Neural cell (in vitro differentiated cells): ENCODE results near the gene FAM171A2. TPM values are rescaled to one million over a fixed set of nuclear protein-coding genes. Genes with fewer than 3 reads are reported as not detected.

ENCODE experiments used
- H2AFZ ChIP-seq: fragments of 200-600, 300-800 bp; sonication (generic), shearing (Covaris generic); 2 replicates; pipeline ENCODE4 v1.6.0; 2014; ENCODE audit warnings: low read depth, mild to moderate bottlenecking, antibody characterized with exemption, low read length, moderate library complexity
- H3F3A ChIP-seq: fragments of 200-600 bp; shearing (Covaris generic); 2 replicates; pipeline ENCODE4 v1.6.1; 2016; ENCODE audit warnings: mild to moderate bottlenecking, moderate library complexity, mixed read lengths, antibody characterized with exemption, low read length; ENCODE audit not compliant: insufficient read depth, poor library complexity, severe bottlenecking
- H3K27ac ChIP-seq: fragments of 200-600, 300-800 bp; sonication (generic), shearing (Covaris generic); 2 replicates; pipeline ENCODE4 v1.5.1; 2014; ENCODE audit warnings: mild to moderate bottlenecking, low read length, moderate library complexity
- H3K27me3 ChIP-seq: fragments of 300-800, 200-600 bp; sonication (generic), shearing (Covaris generic); 2 replicates; pipeline ENCODE4 v1.6.0; 2014; ENCODE audit warnings: mild to moderate bottlenecking, low read depth, low read length, moderate library complexity; ENCODE audit not compliant: insufficient read depth
- H3K36me3 ChIP-seq: fragments of 300-800, 200-600 bp; sonication (generic), shearing (Covaris generic); 2 replicates; pipeline ENCODE4 v1.5.1; 2014; ENCODE audit warnings: mild to moderate bottlenecking, antibody characterized with exemption, low read length, moderate library complexity; ENCODE audit not compliant: insufficient read depth
- H3K4me2 ChIP-seq: fragments of 300-800, 200-600 bp; sonication (generic), shearing (Covaris generic); 2 replicates; pipeline ENCODE4 v1.6.0; 2014; ENCODE audit warnings: mild to moderate bottlenecking, low read length
- H3K4me3 ChIP-seq: fragments of 300-800, 200-600 bp; sonication (generic), shearing (Covaris generic); 2 replicates; pipeline ENCODE4 v1.5.1; 2014; ENCODE audit warnings: mild to moderate bottlenecking, low read length, moderate library complexity
- H3K79me2 ChIP-seq: fragments of 200-600 bp; shearing (Covaris generic); replicated peaks from 2 replicates; pipeline ENCODE4 v1.6.0; 2014; ENCODE audit warnings: mild to moderate bottlenecking, low read length, moderate library complexity; ENCODE audit not compliant: insufficient read depth
- H3K9ac ChIP-seq: fragments of 300-800, 200-600 bp; sonication (generic), shearing (Covaris generic); 2 replicates; pipeline ENCODE4 v1.6.1; 2016; ENCODE audit warnings: mild to moderate bottlenecking, low read length, mixed read lengths
- H3K9me2 ChIP-seq: fragments of 200-600 bp; shearing (Covaris generic); 2 replicates; pipeline ENCODE4 v1.6.1; 2016; ENCODE audit warnings: mild to moderate bottlenecking, low read length, mixed read lengths; ENCODE audit not compliant: insufficient read depth
- H3K9me3 ChIP-seq: fragments of 200-600, 300-800 bp; sonication (generic), shearing (Covaris generic); 2 replicates; pipeline ENCODE4 v1.6.1; 2016; ENCODE audit warnings: mild to moderate bottlenecking, mixed run types, low read length, moderate library complexity, mixed read lengths
- H4K20me1 ChIP-seq: fragments of 200-600 bp; shearing (Covaris generic); 2 replicates; pipeline ENCODE4 v1.6.1; 2016; ENCODE audit warnings: mild to moderate bottlenecking, mixed run types; ENCODE audit not compliant: insufficient read depth
- EP300 ChIP-seq: fragments of 450-650 bp; conservative IDR thresholded peaks from 2 replicates; pipeline ENCODE4 v1.6.1; 2014; ENCODE audit warnings: antibody characterized with exemption, mild to moderate bottlenecking, moderate library complexity; ENCODE audit not compliant: poor library complexity, severe bottlenecking
- EZH2 ChIP-seq: fragments of 200-600, 300-800 bp; shearing (Covaris generic), sonication (generic); IDR thresholded peaks from 2 replicates; pipeline ENCODE4 v1.6.1; 2014; ENCODE audit warnings: antibody characterized with exemption, low read length, borderline replicate concordance, mild to moderate bottlenecking; ENCODE audit not compliant: insufficient read depth, poor library complexity, severe bottlenecking
- MXI1 ChIP-seq: fragments of 450-650 bp; conservative IDR thresholded peaks from 2 replicates; pipeline ENCODE4 v1.6.1; 2014; ENCODE audit warnings: antibody characterized with exemption, mild to moderate bottlenecking; ENCODE audit not compliant: poor library complexity, severe bottlenecking
- POLR2AphosphoS5 ChIP-seq: IDR thresholded peaks from 2 replicates; pipeline ENCODE4 v1.6.1; 2012
- RAD21 ChIP-seq: fragments of 450-650 bp; conservative IDR thresholded peaks from 2 replicates; pipeline ENCODE4 v1.6.1; 2014; ENCODE audit warnings: antibody characterized with exemption, mild to moderate bottlenecking, moderate library complexity
- REST ChIP-seq: IDR thresholded peaks from 2 replicates; pipeline ENCODE4 v1.6.1; 2012; ENCODE audit warnings: borderline replicate concordance
- SMC3 ChIP-seq: fragments of 450-650 bp; conservative IDR thresholded peaks from 2 replicates; pipeline ENCODE4 v1.6.1; 2014; ENCODE audit warnings: antibody characterized with exemption, mild to moderate bottlenecking, moderate library complexity; ENCODE audit not compliant: poor library complexity
- TAF1 ChIP-seq: IDR thresholded peaks from 2 replicates; pipeline ENCODE4 v1.6.1; 2012; ENCODE audit warnings: low read depth
- polyA plus RNA-seq: library from polyadenylated mRNA; depleted of rRNA; stranded (reverse); fragments of >200 nt; gene quantifications from 2 replicates; pipeline ENCODE4 v1.2.3, GENCODE V29; 2014
- TF ChIP-seq, protein P1 (sequence below): fragments of 450-650 bp; IDR thresholded peaks from 2 replicates; pipeline ENCODE4 v1.5.1; 2014; ENCODE audit warnings: antibody characterized with exemption, mild to moderate bottlenecking, moderate library complexity; ENCODE audit not compliant: poor library complexity, severe bottlenecking

Gene FAM171A2
- polyA plus RNA-seq, 1 donor from 2014 or later = 73.6 TPM

- peaks cover 6% of the 10 kb centered on the region for H4K20me1 ChIP-seq
- H3K9ac ChIP-seq = peak overlapping the region; percentile 98
- TF ChIP-seq EZH2 (no peak), MXI1 (no peak), REST (no peak), POLR2AphosphoS5 (no peak), RAD21 (no peak), TAF1 (no peak), EP300 (no peak), SMC3 (no peak)
- TF ChIP-seq, protein P1, sequence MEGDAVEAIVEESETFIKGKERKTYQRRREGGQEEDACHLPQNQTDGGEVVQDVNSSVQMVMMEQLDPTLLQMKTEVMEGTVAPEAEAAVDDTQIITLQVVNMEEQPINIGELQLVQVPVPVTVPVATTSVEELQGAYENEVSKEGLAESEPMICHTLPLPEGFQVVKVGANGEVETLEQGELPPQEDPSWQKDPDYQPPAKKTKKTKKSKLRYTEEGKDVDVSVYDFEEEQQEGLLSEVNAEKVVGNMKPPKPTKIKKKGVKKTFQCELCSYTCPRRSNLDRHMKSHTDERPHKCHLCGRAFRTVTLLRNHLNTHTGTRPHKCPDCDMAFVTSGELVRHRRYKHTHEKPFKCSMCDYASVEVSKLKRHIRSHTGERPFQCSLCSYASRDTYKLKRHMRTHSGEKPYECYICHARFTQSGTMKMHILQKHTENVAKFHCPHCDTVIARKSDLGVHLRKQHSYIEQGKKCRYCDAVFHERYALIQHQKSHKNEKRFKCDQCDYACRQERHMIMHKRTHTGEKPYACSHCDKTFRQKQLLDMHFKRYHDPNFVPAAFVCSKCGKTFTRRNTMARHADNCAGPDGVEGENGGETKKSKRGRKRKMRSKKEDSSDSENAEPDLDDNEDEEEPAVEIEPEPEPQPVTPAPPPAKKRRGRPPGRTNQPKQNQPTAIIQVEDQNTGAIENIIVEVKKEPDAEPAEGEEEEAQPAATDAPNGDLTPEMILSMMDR = no peak
- peaks cover 5% of the 10 kb centered on the region for H3K27me3 ChIP-seq
- no peak overlapping the region for H2AFZ ChIP-seq
- no peaks in the 10 kb centered on the region for H3F3A ChIP-seq
- peak overlapping the region; percentile 16 for H3K27ac ChIP-seq
- H3K36me3 ChIP-seq = no peaks in the 10 kb centered on the region
- H3K4me3 ChIP-seq = peak overlapping the region; percentile 96
- H3K4me2 ChIP-seq = peak overlapping the region; percentile 99
- H3K9me3 ChIP-seq = no peaks in the 10 kb centered on the region
- no peaks in the 10 kb centered on the region for H3K9me2 ChIP-seq
- H3K79me2 ChIP-seq = peaks cover 30% of the 10 kb centered on the region
Observed at GRCh38 chr17:44310188-44310587, 53.5 kb downstream of the FAM171A2 start.

- peak overlapping the region; percentile 98 for H3K9ac ChIP-seq
- TF ChIP-seq, protein P1 = peak; percentile 17
- TF ChIP-seq REST = no peak
- no peak for TF ChIP-seq EZH2
- H2AFZ ChIP-seq = no peak overlapping the region
- peaks cover 6% of the 10 kb centered on the region for H4K20me1 ChIP-seq
- H3K79me2 ChIP-seq = peaks cover 30% of the 10 kb centered on the region
- H3K27me3 ChIP-seq = peaks cover 5% of the 10 kb centered on the region
- H3K4me2 ChIP-seq = peak overlapping the region; percentile 99
- H3F3A ChIP-seq = no peaks in the 10 kb centered on the region
- no peaks in the 10 kb centered on the region for H3K36me3 ChIP-seq
- no peaks in the 10 kb centered on the region for H3K9me3 ChIP-seq
- H3K27ac ChIP-seq = peak overlapping the region; percentile 97
- H3K4me3 ChIP-seq = peak overlapping the region; percentile 96
- H3K9me2 ChIP-seq = no peaks in the 10 kb centered on the region
Observed at GRCh38 chr17:44309472-44309871, 54.2 kb downstream of the FAM171A2 start.
